Testis (tissue), 2 donors: Measurements from ENCODE around the gene CKAP2L.

ENCODE experiments used
- POLR2A ChIP-seq: fragments of 450-650 bp; IDR thresholded peaks from one replicate; pipeline ENCODE4 v1.6.1; 2017; ENCODE audit warnings: antibody characterized with exemption, mild to moderate bottlenecking, moderate library complexity
- TF ChIP-seq, protein P1 (sequence below), 3 experiments: fragments of 450-650 bp in 2 of 3; fragments of 200-600 bp in 1 of 3; sonication (generic) in 1 of 3; IDR thresholded peaks; one replicate each; pipeline ENCODE4 v1.5.1; 2016 to 2019; ENCODE audit warnings: antibody characterized with exemption in 3 of 3, mild to moderate bottlenecking in 2 of 3, moderate library complexity in 1 of 3

DNA sequence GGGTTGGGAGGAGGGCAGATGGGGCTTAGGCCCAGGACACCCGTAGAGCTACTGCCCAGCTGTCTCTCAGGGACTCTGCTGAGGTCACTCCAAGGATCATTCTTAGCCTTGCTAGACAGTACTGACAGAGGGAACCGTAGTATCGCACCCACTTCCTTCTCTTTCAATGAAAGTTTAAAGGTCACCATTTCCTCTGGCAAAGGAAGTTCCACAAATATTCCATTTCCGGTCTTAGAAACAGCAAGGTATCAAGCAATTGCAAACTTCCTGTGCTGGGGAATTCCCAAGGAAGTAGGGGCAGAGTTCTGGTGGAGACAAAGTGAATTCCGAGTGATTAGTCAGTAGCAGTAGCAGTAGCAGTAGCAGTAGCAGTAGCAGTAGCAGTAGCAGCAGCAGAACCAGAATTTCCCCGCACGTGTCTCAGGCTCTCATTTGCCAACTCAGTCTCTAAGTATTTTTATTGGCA lies 47.5 kb upstream of the CKAP2L start:
- TF ChIP-seq, protein P1, sequence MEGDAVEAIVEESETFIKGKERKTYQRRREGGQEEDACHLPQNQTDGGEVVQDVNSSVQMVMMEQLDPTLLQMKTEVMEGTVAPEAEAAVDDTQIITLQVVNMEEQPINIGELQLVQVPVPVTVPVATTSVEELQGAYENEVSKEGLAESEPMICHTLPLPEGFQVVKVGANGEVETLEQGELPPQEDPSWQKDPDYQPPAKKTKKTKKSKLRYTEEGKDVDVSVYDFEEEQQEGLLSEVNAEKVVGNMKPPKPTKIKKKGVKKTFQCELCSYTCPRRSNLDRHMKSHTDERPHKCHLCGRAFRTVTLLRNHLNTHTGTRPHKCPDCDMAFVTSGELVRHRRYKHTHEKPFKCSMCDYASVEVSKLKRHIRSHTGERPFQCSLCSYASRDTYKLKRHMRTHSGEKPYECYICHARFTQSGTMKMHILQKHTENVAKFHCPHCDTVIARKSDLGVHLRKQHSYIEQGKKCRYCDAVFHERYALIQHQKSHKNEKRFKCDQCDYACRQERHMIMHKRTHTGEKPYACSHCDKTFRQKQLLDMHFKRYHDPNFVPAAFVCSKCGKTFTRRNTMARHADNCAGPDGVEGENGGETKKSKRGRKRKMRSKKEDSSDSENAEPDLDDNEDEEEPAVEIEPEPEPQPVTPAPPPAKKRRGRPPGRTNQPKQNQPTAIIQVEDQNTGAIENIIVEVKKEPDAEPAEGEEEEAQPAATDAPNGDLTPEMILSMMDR (IDR thresholded peaks at IDR 0.05) = no peak
- no peak for TF ChIP-seq POLR2A
